ENCODE results near the gene NT5DC2.
A peak's percentile ranks its signal among the peaks of the same experiment; 100 is the strongest.

NT5DC2 gene

DNA sequence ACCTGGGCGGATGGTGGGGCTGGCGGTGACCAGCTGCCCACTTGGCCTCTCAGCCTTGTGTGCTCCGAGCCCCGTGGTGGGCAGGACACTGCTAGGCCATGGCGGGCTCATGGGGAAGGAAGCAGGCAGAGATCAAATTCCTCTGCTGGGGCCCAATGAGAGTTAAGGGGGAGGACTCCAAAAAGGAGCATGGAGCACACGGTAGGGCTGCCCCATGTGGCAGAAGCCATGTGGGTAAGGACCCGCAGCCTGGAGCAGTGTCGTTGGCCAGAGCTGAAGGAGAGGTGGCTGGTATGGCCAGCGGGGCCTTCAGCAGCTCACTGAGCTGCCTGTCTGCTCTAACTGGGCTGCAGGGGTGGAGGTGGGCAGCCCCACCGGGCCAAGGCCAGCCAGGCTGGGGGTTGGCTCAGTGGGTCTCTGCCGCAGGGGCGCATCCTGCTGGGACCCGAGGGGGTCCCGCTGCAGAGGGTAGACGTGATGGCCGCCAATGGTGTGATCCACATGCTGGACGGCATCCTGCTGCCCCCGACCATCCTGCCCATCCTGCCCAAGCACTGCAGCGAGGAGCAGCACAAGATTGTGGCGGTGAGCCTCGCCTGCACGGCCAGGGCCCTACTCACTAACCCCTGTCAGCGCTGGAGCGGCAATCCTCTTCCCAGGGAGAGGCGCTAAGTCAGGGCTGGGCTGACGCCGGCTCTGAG, 27.2 kb downstream of the NT5DC2 start:
- no peak for DNase-seq

- DNase-seq, result no peak
Observed at GRCh38 chr3:52504977-52505376, 28.7 kb downstream of the NT5DC2 start.

DNA sequence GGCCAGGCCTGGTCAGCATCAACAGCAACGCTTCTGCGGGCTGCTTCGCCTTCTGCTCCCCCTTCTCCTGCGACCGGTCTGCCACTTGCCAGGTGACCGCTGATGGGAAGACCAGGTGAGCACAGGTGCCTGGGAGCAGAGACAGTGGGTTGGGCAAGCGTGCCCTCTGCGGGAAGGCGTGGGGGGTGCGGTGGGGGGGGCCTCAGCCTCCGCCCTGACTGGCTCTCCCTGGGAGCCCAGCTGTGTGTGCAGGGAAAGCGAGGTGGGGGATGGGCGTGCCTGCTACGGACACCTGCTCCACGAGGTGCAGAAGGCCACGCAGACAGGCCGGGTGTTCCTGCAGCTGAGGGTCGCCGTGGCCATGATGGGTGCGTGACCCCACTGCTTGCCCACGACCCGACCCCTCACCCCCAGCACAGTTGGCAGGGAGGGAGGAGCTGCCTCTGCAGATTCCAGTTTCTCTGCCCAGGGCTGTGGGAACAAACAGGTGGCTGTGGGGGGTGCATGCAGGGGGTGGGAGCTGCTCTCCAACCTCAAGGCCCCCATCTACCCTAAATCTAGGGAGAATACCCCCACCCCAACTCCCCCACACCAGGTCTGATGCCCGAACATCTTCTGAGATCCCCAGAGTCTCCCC, 29.8 kb downstream of the NT5DC2 start:
- no peak for DNase-seq

DNA sequence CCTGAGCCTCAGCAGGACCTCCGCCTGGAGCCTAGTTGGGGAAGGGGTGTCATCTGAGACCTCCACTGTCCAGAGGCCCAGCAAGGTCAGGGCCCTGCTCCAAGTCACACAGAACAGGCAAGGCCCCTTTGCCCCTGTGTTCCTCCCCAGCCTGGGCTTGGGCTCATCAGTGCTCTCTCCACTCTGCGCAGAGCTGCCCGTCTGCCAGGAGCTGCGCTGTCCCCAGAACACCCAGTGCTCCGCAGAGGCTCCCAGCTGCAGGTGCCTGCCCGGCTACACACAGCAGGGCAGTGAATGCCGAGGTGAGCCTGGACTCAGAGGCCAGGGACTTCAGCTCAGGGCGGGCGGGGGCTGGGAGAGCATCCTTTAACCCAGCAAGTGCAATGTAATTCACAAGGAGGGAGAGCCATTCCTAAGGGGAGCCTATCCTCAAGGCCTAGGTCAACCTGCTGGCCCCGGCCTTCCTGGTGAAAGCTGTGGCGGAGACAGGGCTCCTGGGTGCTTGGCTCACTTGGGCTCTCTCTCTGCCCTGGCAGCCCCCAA, 30.8 kb downstream of the NT5DC2 start:
- no peak for DNase-seq

DNA sequence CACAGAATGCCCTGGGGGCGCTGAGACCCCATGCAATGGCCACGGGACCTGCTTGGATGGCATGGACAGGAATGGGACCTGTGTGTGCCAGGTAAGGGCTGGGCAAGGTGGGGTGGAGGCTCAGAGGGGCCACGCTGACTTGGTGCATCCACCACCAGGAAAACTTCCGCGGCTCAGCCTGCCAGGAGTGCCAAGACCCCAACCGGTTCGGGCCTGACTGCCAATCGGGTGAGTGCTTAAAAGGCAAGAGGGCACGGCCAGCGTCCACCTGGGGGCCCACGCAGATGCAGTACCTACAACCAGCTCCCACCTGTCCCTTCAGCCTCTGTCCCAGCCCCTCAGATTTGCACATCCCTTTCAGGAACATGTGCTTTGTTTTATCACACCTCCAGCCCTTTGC, 31.7 kb downstream of the NT5DC2 start:
- no peak for DNase-seq

- no peak for DNase-seq
Observed at GRCh38 chr3:52501046-52501445, 32.6 kb downstream of the NT5DC2 start.

- no peak for DNase-seq
Observed at GRCh38 chr3:52498137-52499054, 35.3 kb downstream of the NT5DC2 start.

- DNase-seq, result no peak
Observed at GRCh38 chr3:52495777-52496602, 37.7 kb downstream of the NT5DC2 start.

GRCh38 chr3:52494886-52495495, 38.7 kb downstream of the NT5DC2 start, which contains the start of gene STAB1:
Gene STAB1, plus strand, starts transcription at chr3:52495338. Its CDS starts 76 bp downstream, at chr3:52495414.
- no peak for DNase-seq

GRCh38 chr3:52494445-52494844, 39.2 kb downstream of the NT5DC2 start:
- peak; percentile 37 for DNase-seq

GRCh38 chr3:52493232-52494017, 40.2 kb downstream of the NT5DC2 start:
- no peak for DNase-seq

DNA sequence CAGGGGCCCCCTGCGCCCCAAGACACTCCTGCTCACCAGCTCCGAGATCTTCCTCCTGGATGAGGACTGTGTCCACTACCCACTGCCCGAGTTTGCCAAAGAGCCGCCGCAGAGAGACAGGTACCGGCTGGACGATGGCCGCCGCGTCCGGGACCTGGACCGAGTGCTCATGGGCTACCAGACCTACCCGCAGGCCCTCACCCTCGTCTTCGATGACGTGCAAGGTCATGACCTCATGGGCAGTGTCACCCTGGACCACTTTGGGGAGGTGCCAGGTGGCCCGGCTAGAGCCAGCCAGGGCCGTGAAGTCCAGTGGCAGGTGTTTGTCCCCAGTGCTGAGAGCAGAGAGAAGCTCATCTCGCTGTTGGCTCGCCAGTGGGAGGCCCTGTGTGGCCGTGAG, 41.6 kb downstream of the NT5DC2 start:
- no peak for DNase-seq

GRCh38 chr3:52490939-52491526, 42.6 kb downstream of the NT5DC2 start:
- DNase-seq, result no peak

- DNase-seq, result no peak
Observed at GRCh38 chr3:52490035-52490938, 43.4 kb downstream of the NT5DC2 start.

DNA sequence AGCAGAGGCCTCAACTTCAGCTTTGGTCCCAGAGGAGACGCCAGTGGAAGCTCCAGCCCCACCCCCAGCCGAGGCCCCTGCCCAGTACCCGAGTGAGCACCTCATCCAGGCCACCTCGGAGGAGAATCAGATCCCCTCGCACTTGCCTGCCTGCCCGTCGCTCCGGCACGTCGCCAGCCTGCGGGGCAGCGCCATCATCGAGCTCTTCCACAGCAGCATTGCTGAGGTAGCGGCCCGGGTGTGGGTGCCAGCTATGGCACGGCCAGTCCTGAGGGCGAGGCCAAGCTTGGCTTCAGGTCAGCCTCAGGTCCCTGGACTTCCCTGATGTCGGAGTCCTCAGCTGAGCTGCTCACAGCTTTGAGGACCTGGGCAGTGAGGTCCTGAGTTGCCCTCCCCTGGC, 44.2 kb downstream of the NT5DC2 start:
- DNase-seq, result no peak

GRCh38 chr3:52488746-52489145, 44.9 kb downstream of the NT5DC2 start:
- no peak for DNase-seq

- DNase-seq, result no peak
Observed at GRCh38 chr3:52487788-52488691, 45.6 kb downstream of the NT5DC2 start.

- no peak for DNase-seq
Observed at GRCh38 chr3:52487050-52487787, 46.4 kb downstream of the NT5DC2 start.

All from RPMI8226 (cell line).